ENCODE results near the gene PTPN2. TPM values are rescaled to one million over a fixed set of nuclear protein-coding genes. Genes with fewer than 3 reads are reported as not detected.

PTPN2 gene
- 19.9 and 37.9 TPM in 2 replicates for total RNA-seq

GRCh38 chr18:12883684-12884405 is at the start of gene PTPN2:
TSS of gene PTPN2 (minus strand) at chr18:12884237. CDS start at chr18:12884141, 96 bp downstream.

Small RNAs within 50 kb of the gene (small RNA-seq; reads per million reads assigned to genes)
- not detected for gene RF00019 (ENCODE audit: low replicate concordance)

Other genes with a start within 250 kb of the PTPN2 start
- gene SPIRE1, start 226.1 kb downstream of the PTPN2 start, total RNA-seq, result 30.6 and 40.9 TPM in 2 replicates
- 5.9 and 11.2 TPM in 2 replicates for gene CEP76, start 181.5 kb downstream of the PTPN2 start, total RNA-seq
- gene PSMG2, start 181.2 kb downstream of the PTPN2 start, total RNA-seq, result 53.0 and 59.8 TPM in 2 replicates
- 65.9 and 70.2 TPM in 2 replicates for gene SEH1L, start 63.8 kb upstream of the PTPN2 start, total RNA-seq
- 15.3 and 40.8 TPM in 2 replicates for gene CEP192, start 107.1 kb upstream of the PTPN2 start, total RNA-seq

Data from placental pericyte (primary cell).